ENCODE data around the gene SHROOM2. TPM values are rescaled to one million over a fixed set of nuclear protein-coding genes. Genes with fewer than 3 reads are reported as not detected.

SHROOM2 gene
- total and polyA plus RNA-seq, 9 of the 15 experiments (the other 6 are each of a cell fraction or from before 2014, with no cell fraction given), result not detected

- Histone ChIP-seq H3K9ac (ENCODE audit: insufficient read depth in 1 of 2, low read depth in 2 of 2, low read length in 2 of 2) (no peak overlapping the region), H3K4me2 (ENCODE audit: insufficient read depth, low read length) (no peak overlapping the region), H3K27me3 (ENCODE audit: control insufficient read depth in 2 of 2, insufficient read depth in 2 of 2, low read length in 2 of 2) (peaks cover 3 to 6% of the 10 kb centered on the region in 2 experiments; a peak in 2 of 5 replicates), H3K4me1 (replicated peaks in 1 of 2; ENCODE audit: control insufficient read depth in 2 of 2, insufficient read depth in 2 of 2, low read length in 2 of 2) (no peaks in the 10 kb centered on the region), H3K79me2 (ENCODE audit: control insufficient read depth, insufficient read depth, low read length) (no peaks in the 10 kb centered on the region), H3K9me1 (ENCODE audit: control insufficient read depth, insufficient read depth, low read length) (no peaks in the 10 kb centered on the region), H2AFZ (ENCODE audit: low read depth, low read length) (no peak overlapping the region), H4K20me1 (replicated peaks; ENCODE audit: control insufficient read depth, insufficient read depth, low read length) (no peaks in the 10 kb centered on the region), H3K27ac (ENCODE audit: extremely low read depth, low read depth, low read length) (no peak overlapping the region), H3K9me3 (replicated peaks; ENCODE audit: control insufficient read depth, insufficient read depth, low read depth, low read length) (no peaks in the 10 kb centered on the region), H3K4me3 (no peak overlapping the region), H3K36me3 (ENCODE audit: control insufficient read depth, insufficient read depth, low read length) (no peaks in the 10 kb centered on the region)
- ATAC-seq (no peak), FAIRE-seq (no peak), DNase-seq (ENCODE audit: extremely low read depth in 1 of 4, low spot score in 3 of 4) (no peak)
- ChIA-PET POLR2A (no interaction called here), CTCF (ENCODE audit: low intra/inter-chr PET ratio) (no interaction called here)
- 0% methylated on average over 9 of the region's 9 CpGs for WGBS (ENCODE audit: insufficient coverage, low coverage, missing lambda C conversion rate)
- intact Hi-C loops (cut with micrococcal nuclease), result no loop called here
- in situ Hi-C loops (cut with MboI), result no loop called here
- TF ChIP-seq HBP1 (CRISPR knock-in tag; IDR thresholded peaks at IDR 0.05) (no peak), KAT2B (IDR thresholded peaks at IDR 0.05; ENCODE audit: low read depth, low read length) (no peak), EHMT2 (IDR thresholded peaks at IDR 0.05) (no peak), SOX6 (IDR thresholded peaks at IDR 0.05) (no peak), ZNF79 (CRISPR knock-in tag; IDR thresholded peaks at IDR 0.05; ENCODE audit: low read depth) (no peak), ZNF224 (CRISPR knock-in tag; IDR thresholded peaks at IDR 0.05) (no peak), MXI1 (IDR thresholded peaks at IDR 0.05; ENCODE audit: low read depth, low read length) (no peak)
- BruUV-seq (replicated peaks), result no TSS peak
Observed at GRCh38 chrX:9957743-9958142, 171.5 kb downstream of the SHROOM2 start.
